Measurements from ENCODE around the gene TNRC6C. TPM values are rescaled to one million over a fixed set of nuclear protein-coding genes. Genes with fewer than 3 reads are reported as not detected.

Gene TNRC6C
- total and polyA plus RNA-seq, 9 of the 15 experiments (the other 6 are each of a cell fraction or from before 2014, with no cell fraction given) = 0.20 to 4.9 (median 2.3) TPM

GRCh38 chr17:78133971-78134898 is 175.7 kb downstream of the TNRC6C start (continued):
- TF ChIP-seq, protein P1, sequence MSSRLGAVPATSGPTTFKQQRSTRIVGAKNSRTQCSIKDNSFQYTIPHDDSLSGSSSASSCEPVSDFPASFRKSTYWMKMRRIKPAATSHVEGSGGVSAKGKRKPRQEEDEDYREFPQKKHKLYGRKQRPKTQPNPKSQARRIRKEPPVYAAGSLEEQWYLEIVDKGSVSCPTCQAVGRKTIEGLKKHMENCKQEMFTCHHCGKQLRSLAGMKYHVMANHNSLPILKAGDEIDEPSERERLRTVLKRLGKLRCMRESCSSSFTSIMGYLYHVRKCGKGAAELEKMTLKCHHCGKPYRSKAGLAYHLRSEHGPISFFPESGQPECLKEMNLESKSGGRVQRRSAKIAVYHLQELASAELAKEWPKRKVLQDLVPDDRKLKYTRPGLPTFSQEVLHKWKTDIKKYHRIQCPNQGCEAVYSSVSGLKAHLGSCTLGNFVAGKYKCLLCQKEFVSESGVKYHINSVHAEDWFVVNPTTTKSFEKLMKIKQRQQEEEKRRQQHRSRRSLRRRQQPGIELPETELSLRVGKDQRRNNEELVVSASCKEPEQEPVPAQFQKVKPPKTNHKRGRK (tag; IDR thresholded peaks at IDR 0.05) = no peak
- TF ChIP-seq HDAC1 (IDR thresholded peaks at IDR 0.05) (peak in 1 of 2 experiments; percentile 14; a peak in 1 of 4 replicates), USF1 (CRISPR knock-in tag; IDR thresholded peaks at IDR 0.05) (peak; percentile 6; the same call in 1 of the 2 replicates), SP1 (CRISPR knock-in tag; IDR thresholded peaks at IDR 0.05) (peak; percentile 55; the same call in 1 of the 2 replicates), STAT6 (CRISPR knock-in tag; IDR thresholded peaks at IDR 0.05) (no peak), NFRKB (IDR thresholded peaks at IDR 0.05; ENCODE audit: low read depth) (no peak), PHF20 (IDR thresholded peaks at IDR 0.05; ENCODE audit: partially characterized antibody) (peak; percentile 47), ZNF146 (CRISPR knock-in tag; IDR thresholded peaks at IDR 0.05; ENCODE audit: unreplicated experiment) (no peak), ZBTB1 (CRISPR knock-in tag; IDR thresholded peaks at IDR 0.05; ENCODE audit: borderline replicate concordance, low read depth) (no peak), LARP7 (IDR thresholded peaks at IDR 0.05) (peak; percentile 16; the same call in 1 of the 2 replicates), ZKSCAN1 (IDR thresholded peaks at IDR 0.05; ENCODE audit: low read depth, low read length) (no peak), RBM17 (IDR thresholded peaks at IDR 0.05; ENCODE audit: borderline replicate concordance, low read depth, low read length) (no peak), ZC3H11A (IDR thresholded peaks at IDR 0.05; ENCODE audit: low read depth, low read length) (no peak), DNMT1 (IDR thresholded peaks at IDR 0.05) (no peak), CHCHD3 (CRISPR knock-in tag; IDR thresholded peaks at IDR 0.05) (no peak)
- TF ChIP-seq, protein P2, sequence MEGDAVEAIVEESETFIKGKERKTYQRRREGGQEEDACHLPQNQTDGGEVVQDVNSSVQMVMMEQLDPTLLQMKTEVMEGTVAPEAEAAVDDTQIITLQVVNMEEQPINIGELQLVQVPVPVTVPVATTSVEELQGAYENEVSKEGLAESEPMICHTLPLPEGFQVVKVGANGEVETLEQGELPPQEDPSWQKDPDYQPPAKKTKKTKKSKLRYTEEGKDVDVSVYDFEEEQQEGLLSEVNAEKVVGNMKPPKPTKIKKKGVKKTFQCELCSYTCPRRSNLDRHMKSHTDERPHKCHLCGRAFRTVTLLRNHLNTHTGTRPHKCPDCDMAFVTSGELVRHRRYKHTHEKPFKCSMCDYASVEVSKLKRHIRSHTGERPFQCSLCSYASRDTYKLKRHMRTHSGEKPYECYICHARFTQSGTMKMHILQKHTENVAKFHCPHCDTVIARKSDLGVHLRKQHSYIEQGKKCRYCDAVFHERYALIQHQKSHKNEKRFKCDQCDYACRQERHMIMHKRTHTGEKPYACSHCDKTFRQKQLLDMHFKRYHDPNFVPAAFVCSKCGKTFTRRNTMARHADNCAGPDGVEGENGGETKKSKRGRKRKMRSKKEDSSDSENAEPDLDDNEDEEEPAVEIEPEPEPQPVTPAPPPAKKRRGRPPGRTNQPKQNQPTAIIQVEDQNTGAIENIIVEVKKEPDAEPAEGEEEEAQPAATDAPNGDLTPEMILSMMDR (IDR thresholded peaks at IDR 0.05 in 2 of 3, conservative IDR thresholded peaks at IDR 0.05 in 1 of 3; ENCODE audit: insufficient read depth in 2 of 3, low read depth in 1 of 3, low read length in 3 of 3) = peak; percentile 80 to 84 (median 81)
- TF ChIP-seq, protein P3, sequence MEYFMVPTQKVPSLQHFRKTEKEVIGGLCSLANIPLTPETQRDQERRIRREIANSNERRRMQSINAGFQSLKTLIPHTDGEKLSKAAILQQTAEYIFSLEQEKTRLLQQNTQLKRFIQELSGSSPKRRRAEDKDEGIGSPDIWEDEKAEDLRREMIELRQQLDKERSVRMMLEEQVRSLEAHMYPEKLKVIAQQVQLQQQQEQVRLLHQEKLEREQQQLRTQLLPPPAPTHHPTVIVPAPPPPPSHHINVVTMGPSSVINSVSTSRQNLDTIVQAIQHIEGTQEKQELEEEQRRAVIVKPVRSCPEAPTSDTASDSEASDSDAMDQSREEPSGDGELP (CRISPR knock-in tag; IDR thresholded peaks at IDR 0.05; ENCODE audit: borderline replicate concordance) = peak; percentile 69; the same call in 1 of the 2 replicates
- TF ChIP-seq, protein P4, sequence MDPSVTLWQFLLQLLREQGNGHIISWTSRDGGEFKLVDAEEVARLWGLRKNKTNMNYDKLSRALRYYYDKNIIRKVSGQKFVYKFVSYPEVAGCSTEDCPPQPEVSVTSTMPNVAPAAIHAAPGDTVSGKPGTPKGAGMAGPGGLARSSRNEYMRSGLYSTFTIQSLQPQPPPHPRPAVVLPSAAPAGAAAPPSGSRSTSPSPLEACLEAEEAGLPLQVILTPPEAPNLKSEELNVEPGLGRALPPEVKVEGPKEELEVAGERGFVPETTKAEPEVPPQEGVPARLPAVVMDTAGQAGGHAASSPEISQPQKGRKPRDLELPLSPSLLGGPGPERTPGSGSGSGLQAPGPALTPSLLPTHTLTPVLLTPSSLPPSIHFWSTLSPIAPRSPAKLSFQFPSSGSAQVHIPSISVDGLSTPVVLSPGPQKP (CRISPR knock-in tag; IDR thresholded peaks at IDR 0.05) = no peak
